SKM-1 (cell line): ENCODE measurements around the gene ITPA.

Source experiments
- DNase-seq: peaks from one replicate; lab custom pipeline; 2025; ENCODE audit not compliant: unreplicated experiment; lab: John Stamatoyannopoulos, UW

Gene ITPA

GRCh38 chr20:3243718-3244358 lies 34.5 kb downstream of the ITPA start:
- DNase-seq = no peak

GRCh38 chr20:3244613-3245012 lies 35.3 kb downstream of the ITPA start:
- DNase-seq = no peak

- DNase-seq = no peak
Observed at GRCh38 chr20:3245156-3245555, 35.9 kb downstream of the ITPA start.

- no peak for DNase-seq
Observed at GRCh38 chr20:3245711-3246110, 36.4 kb downstream of the ITPA start.

- DNase-seq = no peak
Observed at GRCh38 chr20:3246682-3247081, 37.4 kb downstream of the ITPA start.

GRCh38 chr20:3247638-3248037 lies 38.3 kb downstream of the ITPA start:
- no peak for DNase-seq

- no peak for DNase-seq
Observed at GRCh38 chr20:3248167-3248992, 39.1 kb downstream of the ITPA start.

- DNase-seq = no peak
Observed at GRCh38 chr20:3248993-3249347, 39.7 kb downstream of the ITPA start.

GRCh38 chr20:3250091-3250504 lies 40.8 kb downstream of the ITPA start:
- DNase-seq = no peak

GRCh38 chr20:3251806-3252205 lies 42.5 kb downstream of the ITPA start:
- DNase-seq = no peak

- DNase-seq = no peak
Observed at GRCh38 chr20:3255728-3256127, 46.4 kb downstream of the ITPA start.

- no peak for DNase-seq
Observed at GRCh38 chr20:3258429-3258828, 49.1 kb downstream of the ITPA start.

- no peak for DNase-seq
Observed at GRCh38 chr20:3262566-3262965, 53.3 kb downstream of the ITPA start.

GRCh38 chr20:3270051-3270450 lies 60.8 kb downstream of the ITPA start:
- no peak for DNase-seq

- DNase-seq = no peak
Observed at GRCh38 chr20:3273371-3273770, 64.1 kb downstream of the ITPA start.
